ENCODE data around the gene VSX1.

The VSX1 gene

DNA sequence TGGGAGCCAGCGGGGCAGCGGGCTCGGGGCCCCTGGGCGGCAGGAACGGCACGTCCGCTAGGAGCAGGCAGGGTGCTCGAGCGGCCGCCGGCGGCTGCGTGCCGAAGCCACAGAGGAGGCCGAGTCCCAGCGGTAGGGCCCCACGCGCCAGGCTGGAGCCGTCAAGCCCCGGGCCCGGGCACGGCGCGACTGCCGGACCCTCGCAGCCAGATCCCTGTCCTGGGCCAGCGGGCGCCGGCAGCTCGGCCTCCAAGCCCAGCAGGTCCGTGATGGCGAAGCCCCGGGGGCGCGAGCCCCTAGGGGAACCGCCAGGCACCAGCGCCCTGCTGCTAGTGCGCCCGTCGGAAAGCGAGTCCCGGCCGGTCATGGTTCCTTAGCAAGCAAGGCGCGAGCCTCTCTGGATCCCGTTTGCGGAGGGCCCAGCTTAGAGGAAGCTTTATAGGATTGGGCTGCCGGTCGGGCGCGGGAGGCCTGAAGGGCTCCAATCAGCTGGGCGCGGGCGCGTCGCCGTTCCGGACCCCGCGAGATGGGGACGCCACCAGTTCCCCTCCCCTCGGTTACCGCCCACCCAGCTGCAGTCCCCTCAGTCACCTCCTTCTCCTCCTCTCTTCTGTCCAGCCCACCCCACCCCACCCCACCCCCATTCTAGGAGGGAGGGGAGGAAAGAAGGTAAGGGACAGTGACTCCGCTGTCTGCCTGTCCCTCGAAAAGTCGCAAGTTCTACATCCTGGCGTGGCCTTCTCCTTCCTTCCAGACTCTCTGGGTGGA, at the start of gene VSX1:
TSS of gene VSX1 (minus strand) at position 412 of the 768 bp plus-strand sequence. CDS start at position 367, 45 bp downstream.
- no peak for DNase-seq (ENCODE audit: low spot score)
- TF ChIP-seq, protein P1, sequence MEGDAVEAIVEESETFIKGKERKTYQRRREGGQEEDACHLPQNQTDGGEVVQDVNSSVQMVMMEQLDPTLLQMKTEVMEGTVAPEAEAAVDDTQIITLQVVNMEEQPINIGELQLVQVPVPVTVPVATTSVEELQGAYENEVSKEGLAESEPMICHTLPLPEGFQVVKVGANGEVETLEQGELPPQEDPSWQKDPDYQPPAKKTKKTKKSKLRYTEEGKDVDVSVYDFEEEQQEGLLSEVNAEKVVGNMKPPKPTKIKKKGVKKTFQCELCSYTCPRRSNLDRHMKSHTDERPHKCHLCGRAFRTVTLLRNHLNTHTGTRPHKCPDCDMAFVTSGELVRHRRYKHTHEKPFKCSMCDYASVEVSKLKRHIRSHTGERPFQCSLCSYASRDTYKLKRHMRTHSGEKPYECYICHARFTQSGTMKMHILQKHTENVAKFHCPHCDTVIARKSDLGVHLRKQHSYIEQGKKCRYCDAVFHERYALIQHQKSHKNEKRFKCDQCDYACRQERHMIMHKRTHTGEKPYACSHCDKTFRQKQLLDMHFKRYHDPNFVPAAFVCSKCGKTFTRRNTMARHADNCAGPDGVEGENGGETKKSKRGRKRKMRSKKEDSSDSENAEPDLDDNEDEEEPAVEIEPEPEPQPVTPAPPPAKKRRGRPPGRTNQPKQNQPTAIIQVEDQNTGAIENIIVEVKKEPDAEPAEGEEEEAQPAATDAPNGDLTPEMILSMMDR (IDR thresholded peaks at IDR 0.05; ENCODE audit: extremely low read depth, insufficient read depth, missing control alignments): no peak
- in situ Hi-C loops (cut with MboI; ENCODE audit: low pct_unique_long_range_greater_than_20kb, low sequenced_read_pairs, unreplicated experiment): no loop called here

DNA sequence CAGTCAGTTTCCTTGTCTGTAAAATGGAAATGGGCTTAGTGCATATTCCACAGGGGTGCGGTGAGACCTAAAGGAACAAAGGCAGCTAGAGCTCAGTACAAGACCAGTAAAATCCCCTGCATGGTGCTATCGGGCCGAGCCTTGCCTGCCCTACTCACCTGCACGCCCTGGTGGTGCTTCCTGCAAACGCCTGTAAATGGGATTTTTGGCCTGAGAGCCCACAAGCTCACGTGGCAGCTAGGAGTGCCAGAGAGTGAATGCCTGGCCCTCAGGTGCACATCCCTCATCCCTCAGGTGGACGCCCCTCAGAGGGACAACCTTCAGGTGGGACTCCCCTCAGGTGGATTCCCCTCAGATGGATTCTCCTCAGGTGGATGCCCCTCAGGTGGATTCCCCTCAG, 48.0 kb upstream of the VSX1 start:
- TF ChIP-seq, protein P1 (IDR thresholded peaks at IDR 0.05; ENCODE audit: extremely low read depth, insufficient read depth, missing control alignments): no peak
- DNase-seq (ENCODE audit: low spot score): no peak
- in situ Hi-C loops (cut with MboI; ENCODE audit: low pct_unique_long_range_greater_than_20kb, low sequenced_read_pairs, unreplicated experiment): no loop called here

DNA sequence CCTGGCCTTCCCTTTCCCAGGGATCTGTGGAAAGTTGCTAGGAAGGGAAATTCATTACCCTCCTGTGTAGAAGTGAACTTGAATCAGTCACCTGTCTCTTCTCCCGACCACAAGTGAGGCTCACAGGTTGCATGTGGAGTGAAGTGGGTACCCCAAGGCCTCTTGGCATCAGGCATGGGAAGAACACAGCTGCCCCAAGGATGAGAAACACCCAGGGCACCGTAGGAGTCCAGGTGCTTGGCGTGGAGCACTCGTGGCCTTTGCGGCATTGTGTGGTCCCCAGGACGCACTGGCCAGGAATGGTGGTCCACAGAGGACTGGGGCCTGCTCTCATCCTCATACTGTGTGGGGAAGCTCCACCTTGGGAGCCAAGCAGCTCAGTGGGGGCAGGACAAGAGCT, 47.5 kb upstream of the VSX1 start:
- DNase-seq (ENCODE audit: low spot score): no peak
- in situ Hi-C loops (cut with MboI; ENCODE audit: low pct_unique_long_range_greater_than_20kb, low sequenced_read_pairs, unreplicated experiment): no loop called here
- TF ChIP-seq, protein P1 (IDR thresholded peaks at IDR 0.05; ENCODE audit: extremely low read depth, insufficient read depth, missing control alignments): no peak

DNA sequence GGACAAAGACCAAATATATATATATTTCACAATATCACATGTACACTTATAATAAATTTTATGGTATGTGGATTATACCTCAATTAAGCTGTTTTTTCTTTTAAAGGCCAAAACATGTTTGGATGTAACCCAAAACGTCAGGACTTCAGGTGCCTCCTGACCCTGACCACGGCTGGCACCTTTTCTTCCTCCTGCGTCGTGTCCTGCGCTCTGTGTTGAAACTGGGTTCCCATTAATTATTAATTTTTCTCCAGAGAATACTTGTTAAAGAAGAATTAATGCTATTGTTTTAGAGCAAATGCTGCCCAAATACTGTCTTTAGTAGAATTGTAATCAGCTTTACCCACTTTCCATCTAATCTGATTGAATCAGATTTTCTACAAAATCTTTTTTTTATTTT, 46.7 kb upstream of the VSX1 start:
- in situ Hi-C loops (cut with MboI; ENCODE audit: low pct_unique_long_range_greater_than_20kb, low sequenced_read_pairs, unreplicated experiment): no loop called here

DNA sequence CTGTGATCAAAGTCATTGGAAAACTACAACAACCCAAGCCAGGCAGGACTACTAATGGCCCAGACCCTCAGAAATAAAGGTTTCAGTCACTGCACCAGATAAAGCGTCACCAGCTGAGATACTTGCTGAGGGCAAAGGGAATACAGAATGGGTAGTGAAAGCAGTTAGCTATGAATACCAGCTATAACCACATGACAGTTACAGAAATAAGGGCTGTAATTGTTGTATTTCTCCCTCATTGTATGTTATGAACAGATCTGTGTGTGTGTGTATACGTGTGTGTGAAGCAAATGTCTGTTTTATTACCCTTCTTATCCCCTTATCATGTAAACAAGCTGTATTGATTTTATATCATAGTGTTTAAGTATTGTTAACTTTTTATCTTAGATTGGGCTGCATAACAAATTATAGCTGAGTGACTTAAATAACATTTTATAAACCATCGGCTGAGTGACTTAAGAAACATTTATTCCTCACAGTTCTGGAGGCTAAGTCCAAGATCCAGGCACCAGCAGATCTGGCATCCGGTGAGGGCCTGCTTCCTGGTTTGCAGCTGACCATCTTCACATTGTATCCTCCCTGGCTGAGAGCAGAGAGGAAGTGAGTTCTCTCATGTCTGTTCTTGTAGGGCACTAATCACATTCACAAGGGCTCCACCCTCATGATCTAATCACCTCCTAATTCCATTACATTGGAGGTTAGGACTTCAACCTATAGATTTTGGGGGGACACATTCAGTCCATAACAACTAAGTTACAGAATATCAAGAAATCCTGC, 46.0 kb upstream of the VSX1 start:
- in situ Hi-C loops (cut with MboI; ENCODE audit: low pct_unique_long_range_greater_than_20kb, low sequenced_read_pairs, unreplicated experiment): no loop called here
- no peak for DNase-seq (ENCODE audit: low spot score)
- TF ChIP-seq, protein P1 (IDR thresholded peaks at IDR 0.05; ENCODE audit: extremely low read depth, insufficient read depth, missing control alignments): no peak

More for the DNA sequence above, 46.7 kb upstream of the VSX1 start:
- TF ChIP-seq, protein P1 (IDR thresholded peaks at IDR 0.05; ENCODE audit: extremely low read depth, insufficient read depth, missing control alignments): no peak
- no peak for DNase-seq (ENCODE audit: low spot score)

DNA sequence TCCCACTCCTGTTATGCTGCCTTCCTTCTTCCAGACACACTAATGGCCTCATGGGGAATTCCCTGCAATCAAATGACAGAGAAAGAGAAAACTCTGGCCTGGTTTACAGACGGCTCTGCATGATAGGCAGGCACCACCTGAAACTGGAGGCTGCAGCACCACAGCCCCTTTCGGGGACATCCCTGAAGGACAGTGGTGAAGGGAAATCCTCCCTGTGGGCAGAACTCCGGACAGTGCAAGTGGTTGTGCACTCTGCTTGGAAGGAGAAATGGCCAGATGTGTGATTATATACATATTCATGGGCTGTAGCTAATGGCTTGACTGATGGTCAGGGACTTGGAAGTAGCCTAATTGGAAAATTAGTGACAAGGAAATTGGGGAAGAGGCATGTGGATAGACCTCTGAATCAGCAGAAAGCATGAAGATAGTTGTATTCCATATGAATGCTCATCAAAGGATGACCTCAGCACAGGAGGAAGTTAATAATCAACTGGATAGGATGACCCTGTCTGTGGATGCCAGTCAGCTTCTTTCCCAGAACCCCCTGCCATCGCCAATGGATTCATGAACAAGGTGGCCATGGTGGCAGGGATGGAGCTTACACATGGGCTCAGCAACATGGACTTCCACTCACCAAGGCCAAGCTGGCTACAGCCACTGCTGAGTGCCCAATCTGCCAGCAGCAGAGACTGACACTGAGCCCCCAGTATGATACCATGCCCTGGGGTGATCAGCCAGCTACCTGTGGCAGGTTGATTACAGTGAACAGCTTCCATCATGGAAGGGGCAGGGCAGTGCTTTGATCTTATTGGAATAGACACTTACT, 44.5 kb upstream of the VSX1 start:
- TF ChIP-seq, protein P1 (IDR thresholded peaks at IDR 0.05; ENCODE audit: extremely low read depth, insufficient read depth, missing control alignments): no peak
- no peak for DNase-seq (ENCODE audit: low spot score)
- in situ Hi-C loops (cut with MboI; ENCODE audit: low pct_unique_long_range_greater_than_20kb, low sequenced_read_pairs, unreplicated experiment): no loop called here
